ENCODE measurements around the gene MAP3K21. TPM values are rescaled to one million over a fixed set of nuclear protein-coding genes. Genes with fewer than 3 reads are reported as not detected.

The MAP3K21 gene
- total RNA-seq, 4 donors from 2014 or later: 1.3 to 5.5 (median 3.0) TPM

- DNase-seq (ENCODE audit: low spot score): no peak
- no peak for TF ChIP-seq CTCF (IDR thresholded peaks at IDR 0.05)
- ATAC-seq (ENCODE audit: low FRiP score): no peak
Observed at GRCh38 chr1:233431753-233432403, 104.4 kb downstream of the MAP3K21 start.

GRCh38 chr1:233432916-233433315 lies 105.4 kb downstream of the MAP3K21 start:
- ATAC-seq (ENCODE audit: low FRiP score): no peak

GRCh38 chr1:233433436-233434210 lies 106.1 kb downstream of the MAP3K21 start:
- no peak for ATAC-seq (ENCODE audit: low FRiP score)
- no peak for TF ChIP-seq CTCF (IDR thresholded peaks at IDR 0.05)

More at GRCh38 chr1:233432916-233433315, 105.4 kb downstream of the MAP3K21 start:
- TF ChIP-seq CTCF (IDR thresholded peaks at IDR 0.05): no peak
- no peak for DNase-seq (ENCODE audit: low spot score)

More at GRCh38 chr1:233433436-233434210, 106.1 kb downstream of the MAP3K21 start:
- no peak for DNase-seq (ENCODE audit: low spot score)

Other genes starting within 250 kb of the MAP3K21 start
- 10 to 100 TPM in 2 of 4 donors, 1 to 10 TPM in 2; 7.3 to 16.6 (median 12.7) TPM for gene PCNX2, start 32.0 kb upstream of the MAP3K21 start, total RNA-seq

All from omental fat pad (tissue), 4 donors.